ENCODE data around the gene FYTTD1. TPM values are rescaled to one million over a fixed set of nuclear protein-coding genes. Genes with fewer than 3 reads are reported as not detected.

Gene FYTTD1
- total and polyA plus RNA-seq, 2 of the 4 experiments (the other 2 are of a cell fraction) = 20.4 to 50.2 TPM

DNA sequence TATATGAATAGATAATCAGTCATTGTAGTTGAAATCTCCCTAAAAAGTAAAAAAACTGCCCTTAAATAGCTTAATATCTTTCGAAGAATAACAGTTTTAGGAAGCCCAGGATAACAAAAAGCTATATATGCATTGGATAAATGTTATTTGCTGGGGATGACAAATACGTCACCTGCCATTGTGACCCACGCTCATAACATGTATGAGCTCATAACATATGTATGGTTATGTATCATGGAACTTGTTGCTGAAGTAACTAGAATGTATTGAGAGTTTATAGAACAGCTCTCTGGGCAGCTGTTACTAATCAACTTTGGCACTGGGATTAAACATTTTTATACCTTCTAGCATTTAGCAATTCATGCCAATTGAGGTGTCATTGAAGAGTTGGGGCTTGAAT is 39.6 kb downstream of the FYTTD1 start:
- H2BK120ac ChIP-seq (ENCODE audit: low read depth, low read length) = no peak overlapping the region
- H4K20me1 ChIP-seq (ENCODE audit: insufficient read depth, low read length) = peaks cover 27% of the 10 kb centered on the region
- peaks cover 0 to 20% of the 10 kb centered on the region in 2 experiments for H3K79me1 ChIP-seq (ENCODE audit: low read depth in 1 of 2, low read length in 2 of 2)
- H3K9me1 ChIP-seq (ENCODE audit: insufficient read depth, low read length) = peaks cover 3% of the 10 kb centered on the region
- ChIA-PET CTCF (interaction anchor here (0.6 kb wide), 1 partner anchor 13 kb away, joined by 3 read pairs; no protein-coding TSS in a partner anchor), POLR2A (ENCODE audit: unreplicated experiment) (no interaction called here)
- no peak overlapping the region for H2AFZ ChIP-seq (replicated peaks; ENCODE audit: low read length, poor library complexity)
- no TSS peak for BruUV-seq (replicated peaks)
- H3K4me1 ChIP-seq (ENCODE audit: control insufficient read depth, insufficient read depth, low read length) = peaks cover 4% of the 10 kb centered on the region
- intact Hi-C loops (cut with micrococcal nuclease) = no loop called here
- no peak overlapping the region for H3K9ac ChIP-seq (ENCODE audit: low read depth, low read length)
- no peak overlapping the region for H4K91ac ChIP-seq (ENCODE audit: insufficient read depth, low read depth, low read length)
- no peak overlapping the region for H3K4me2 ChIP-seq (ENCODE audit: low read depth, low read length)
- no peak overlapping the region for H4K5ac ChIP-seq (ENCODE audit: low read depth, low read length)
- H3K9me3 ChIP-seq (ENCODE audit: control insufficient read depth, insufficient read depth, low read length) = no peaks in the 10 kb centered on the region
- dilution Hi-C loops (cut with HindIII; ENCODE audit: low sequenced_read_pairs, unreplicated experiment) = no loop called here
- WGBS, 2 experiments (ENCODE audit: extremely low coverage in 2 of 2, insufficient read length in 1 of 2) = no CpG with 5 or more reads among the region's 3 CpGs
- H3K4ac ChIP-seq (ENCODE audit: low read depth, low read length) = no peak overlapping the region
- no peaks in the 10 kb centered on the region for H3K27me3 ChIP-seq (ENCODE audit: control insufficient read depth, insufficient read depth, low read length)
- no peak overlapping the region for H2AK5ac ChIP-seq (ENCODE audit: low read depth, low read length)
- DNase-seq (no peak), ATAC-seq (ENCODE audit: low read depth) (no peak)
- no peak overlapping the region for H3K23ac ChIP-seq (ENCODE audit: low read depth, low read length)
- H2BK15ac ChIP-seq (ENCODE audit: low read depth, low read length) = no peak overlapping the region
- in situ Hi-C loops (cut with MboI; ENCODE audit: low sequenced_read_pairs) = no loop called here
- no peaks in the 10 kb centered on the region for H3K36me3 ChIP-seq (ENCODE audit: control insufficient read depth, insufficient read depth, low read length)
- H2BK5ac ChIP-seq (ENCODE audit: low read depth, low read length, poor library complexity, severe bottlenecking) = no peak overlapping the region
- no peak overlapping the region for H4K8ac ChIP-seq (ENCODE audit: low read depth in 2 of 2, low read length in 2 of 2)
- H3K56ac ChIP-seq (ENCODE audit: extremely low read depth, insufficient read depth, low read length) = no peak overlapping the region
- H3K14ac ChIP-seq (replicated peaks; ENCODE audit: low read depth, low read length) = no peak overlapping the region
- no peak overlapping the region for H3K18ac ChIP-seq (ENCODE audit: low read depth, low read length)
- TF ChIP-seq RFX5 (IDR thresholded peaks at IDR 0.05; ENCODE audit: low read depth, low read length) = no peak
- H3K27ac ChIP-seq (ENCODE audit: insufficient read depth, low read length) = no peak overlapping the region
- H3K4me3 ChIP-seq (ENCODE audit: insufficient read depth, low read depth, low read length) = no peak overlapping the region
- H2BK20ac ChIP-seq (ENCODE audit: low read depth, low read length) = no peak overlapping the region
- H2AK9ac ChIP-seq (replicated peaks; ENCODE audit: low read depth, low read length, poor library complexity) = no peak overlapping the region
